H1 (cell line): Measurements from ENCODE around the gene DPEP2. TPM values are rescaled to one million over a fixed set of nuclear protein-coding genes. Genes with fewer than 3 reads are reported as not detected.

Experiments
- ASH2L ChIP-seq: fragments of 200-600, 300-600 bp; sonication (generic); IDR thresholded peaks from one replicate; pipeline ENCODE4 v1.7.1; 2017; ENCODE audit warnings: low read length
- CBX5 ChIP-seq: fragments of 300-800, 300-1000 bp; sonication (generic); IDR thresholded peaks from 2 replicates; pipeline ENCODE4 v1.7.1; 2016; ENCODE audit warnings: antibody characterized with exemption, low read length, low read depth
- CBX8 ChIP-seq: fragments of 300-800, 300-1000 bp; sonication (generic); IDR thresholded peaks from 2 replicates; pipeline ENCODE4 v1.7.1; 2016; ENCODE audit warnings: low read depth, low read length, borderline replicate concordance
- CHD2 ChIP-seq: IDR thresholded peaks from 2 replicates; pipeline ENCODE4 v1.6.1; 2012; ENCODE audit warnings: low read length, improper control_type of control experiment
- CTBP2 ChIP-seq: IDR thresholded peaks from 2 replicates; pipeline ENCODE4 v1.7.0; 2011; ENCODE audit warnings: borderline replicate concordance, mild to moderate bottlenecking, moderate library complexity, mixed read lengths, low read length; ENCODE audit not compliant: insufficient read depth, insufficient read length
- E2F6 ChIP-seq: IDR thresholded peaks from 2 replicates; pipeline ENCODE4 v1.6.1; 2012; ENCODE audit warnings: inconsistent platforms
- EP300 ChIP-seq, 2 experiments: IDR thresholded peaks; 1 replicate in 1 of 2; 2 replicates in 1 of 2; pipeline ENCODE4 v1.6.1; 2011 to 2012; ENCODE audit warnings: low read depth in 2 of 2, low read length in 2 of 2, mild to moderate bottlenecking in 2 of 2, borderline replicate concordance in 1 of 2, inconsistent platforms in 1 of 2, moderate library complexity in 1 of 2
- GTF2F1 ChIP-seq: IDR thresholded peaks from 2 replicates; pipeline ENCODE4 v1.6.1; 2012; ENCODE audit warnings: low read depth, low read length, improper control_type of control experiment, borderline replicate concordance
- MAFK ChIP-seq: IDR thresholded peaks from 2 replicates; pipeline ENCODE4 v1.6.1; 2012; ENCODE audit warnings: low read depth, mild to moderate bottlenecking, improper control_type of control experiment, low read length
- MAX ChIP-seq: IDR thresholded peaks from 2 replicates; pipeline ENCODE4 v1.6.1; 2012; ENCODE audit warnings: inconsistent platforms
- NANOG ChIP-seq: IDR thresholded peaks from 2 replicates; pipeline ENCODE4 v1.6.1; 2011; ENCODE audit warnings: low read length, low read depth, mild to moderate bottlenecking, inconsistent platforms; ENCODE audit not compliant: insufficient read depth, poor library complexity, severe bottlenecking
- NRF1 ChIP-seq: IDR thresholded peaks from 2 replicates; pipeline ENCODE4 v1.6.1; 2011; ENCODE audit warnings: mild to moderate bottlenecking, low read depth, low read length, improper control_type of control experiment
- POU5F1 ChIP-seq: IDR thresholded peaks from 2 replicates; pipeline ENCODE4 v1.6.1; 2011; ENCODE audit warnings: low read depth, mild to moderate bottlenecking, low read length, moderate library complexity
- SAP30 ChIP-seq: fragments of 300-600 bp; sonication (generic); IDR thresholded peaks from 2 replicates; pipeline ENCODE4 v1.7.1; 2012; ENCODE audit warnings: low read length, moderate library complexity, mild to moderate bottlenecking, inconsistent platforms; ENCODE audit not compliant: insufficient read depth, insufficient replicate concordance
- SIRT6 ChIP-seq: IDR thresholded peaks from one replicate; pipeline ENCODE4 v1.7.1; 2012; ENCODE audit warnings: low read length, inconsistent platforms
- SP2 ChIP-seq: IDR thresholded peaks from 2 replicates; pipeline ENCODE4 v1.6.1; 2012; ENCODE audit warnings: mild to moderate bottlenecking, low read length, inconsistent platforms
- SP4 ChIP-seq: IDR thresholded peaks from 2 replicates; pipeline ENCODE4 v1.6.1; 2012; ENCODE audit warnings: low read length, inconsistent platforms
- SUZ12 ChIP-seq: fragments of 200-600 bp; sonication (generic); IDR thresholded peaks from 2 replicates; pipeline ENCODE4 v1.6.1; 2012; ENCODE audit warnings: mild to moderate bottlenecking, inconsistent platforms, low read length, moderate library complexity, mixed read lengths
- TAF1 ChIP-seq: IDR thresholded peaks from 2 replicates; pipeline ENCODE4 v1.6.1; 2011; ENCODE audit warnings: mild to moderate bottlenecking, low read depth, low read length
- TAF7 ChIP-seq: optimal IDR thresholded peaks from 2 replicates; pipeline ENCODE3; 2011; ENCODE audit warnings: low read depth, mild to moderate bottlenecking, inconsistent platforms, low read length, moderate library complexity, borderline replicate concordance
- TCF12 ChIP-seq: IDR thresholded peaks from 2 replicates; pipeline ENCODE4 v1.6.1; 2011; ENCODE audit warnings: low read depth, mild to moderate bottlenecking, low read length
- YY1 ChIP-seq: IDR thresholded peaks from 2 replicates; pipeline ENCODE4 v1.6.1; 2011; ENCODE audit warnings: low read depth, mild to moderate bottlenecking, low read length
- ZNF274 ChIP-seq: IDR thresholded peaks from 2 replicates; pipeline ENCODE4 v1.7.0; 2012; ENCODE audit warnings: low read length, borderline replicate concordance; ENCODE audit errors: extremely low read depth
- polyA plus RNA-seq, 7 experiments: library from polyadenylated mRNA; depleted of rRNA in 3 of 7; stranded (reverse) in 5 of 7; unstranded in 2 of 7; fragments of >200 nt in 5 of 7; fragments of 200-250 nt in 2 of 7; gene quantifications; 1 replicate in 5 of 7; 2 replicates in 1 of 7; 4 replicates in 1 of 7; pipeline versions ENCODE4 v1.2.1 to v1.2.3, GENCODE V29; 2011 to 2013; ENCODE audit warnings: missing spikeins in 2 of 7, mixed read lengths in 2 of 7
- total RNA-seq: library from RNA; stranded (reverse); fragmentation: NEBNext Ultra II Directional; extraction: Animal tissue kit (Norgen Biotek cat#: 25700); gene quantifications from 2 replicates; pipeline ENCODE4 v1.2.1, GENCODE V29; 2021

DPEP2 gene
- total and polyA plus RNA-seq, 2 of the 8 experiments (the other 6 are each of a cell fraction or from before 2014, with no cell fraction given), result not detected

GRCh38 chr16:67993207-67994039 lies 5.9 kb downstream of the DPEP2 start (continued):
- TF ChIP-seq E2F6 (peak; percentile 95), ZNF274 (no peak), EP300 (IDR thresholded peaks at IDR 0.05; ENCODE audit: borderline replicate concordance in 1 of 2, low read depth in 2 of 2, low read length in 2 of 2) (no peak), CBX5 (no peak), TAF7 (peak; percentile 38), MAX (peak; percentile 95), SIRT6 (no peak), SUZ12 (no peak), TAF1 (0 out of 2 replicates have a peak, but pooled peaks have one; percentile 19), SAP30 (no peak), CHD2 (0 out of 2 replicates have a peak, but pooled peaks have one; percentile 38), GTF2F1 (no peak), ASH2L (no peak), NANOG (no peak), MAFK (no peak), SP2 (no peak), CBX8 (no peak), NRF1 (no peak), POU5F1 (no peak), SP4 (no peak), CTBP2 (no peak), TCF12 (0 out of 2 replicates have a peak, but pooled peaks have one; percentile 58), YY1 (peak; percentile 69)
